SK-N-SH treated with all-trans-retinoic acid at 6 μM for 48 hours (cell line): Measurements from ENCODE around the gene TNFRSF25.
"Not testable (repeated sequence)": the region's sequence is repeated elsewhere in the genome, so short reads cannot be mapped to it uniquely, and the experiment has no call there.

Source experiments
- ATAC-seq: fragments of 200-7000 bp; cut with Tn5 transposase; 3 replicates; pipeline ENCODE4 v1.9.1; 2020; ENCODE audit warnings: mild to moderate bottlenecking, moderate library complexity
- ARNTL ChIP-seq: fragments of 450-650 bp; formaldehyde crosslinking; IDR thresholded peaks from 2 replicates; pipeline ENCODE4 v1.5.0; 2020; ENCODE audit warnings: low read depth, mild to moderate bottlenecking, moderate library complexity, borderline replicate concordance
- ESRRG ChIP-seq: fragments of 250-450 bp; sonication (Bioruptor Pico); IDR thresholded peaks from 2 replicates; pipeline ENCODE4 v1.6.1; 2021; ENCODE audit warnings: mild to moderate bottlenecking
- GLIS3 ChIP-seq: fragments of 250-450 bp; sonication (Bioruptor Pico); IDR thresholded peaks from 2 replicates; pipeline ENCODE4 v1.5.0; 2020; ENCODE audit warnings: mild to moderate bottlenecking, moderate library complexity
- ISL1 ChIP-seq: fragments of 250-450 bp; sonication (Bioruptor Pico); IDR thresholded peaks from 2 replicates; pipeline ENCODE4 v2.1.2; 2022; ENCODE audit warnings: mild to moderate bottlenecking, moderate library complexity
- PPARA ChIP-seq: fragments of 250-450 bp; sonication (Bioruptor Pico); IDR thresholded peaks from 2 replicates; pipeline ENCODE4 v1.5.0; 2020; ENCODE audit warnings: mild to moderate bottlenecking, borderline replicate concordance
- SNAI2 ChIP-seq: fragments of 250-450 bp; sonication (Bioruptor Pico); IDR thresholded peaks from 2 replicates; pipeline ENCODE4 v1.5.0; 2020; ENCODE audit warnings: mild to moderate bottlenecking, moderate library complexity
- TCF4 ChIP-seq: fragments of 250-450 bp; sonication (Bioruptor Pico); IDR thresholded peaks from 2 replicates; pipeline ENCODE4 v1.8.0; 2021; ENCODE audit warnings: mild to moderate bottlenecking, moderate library complexity, borderline replicate concordance
- ZC3H10 ChIP-seq: fragments of 250-450 bp; sonication (Bioruptor Pico); IDR thresholded peaks from 2 replicates; pipeline ENCODE4 v1.5.1; 2021; ENCODE audit warnings: mild to moderate bottlenecking, moderate library complexity
- ZFP30 ChIP-seq: fragments of 450-650 bp; formaldehyde crosslinking; IDR thresholded peaks from 2 replicates; pipeline ENCODE4 v1.5.0; 2022; ENCODE audit warnings: mild to moderate bottlenecking, moderate library complexity
- ZNF565 ChIP-seq: fragments of 450-650 bp; formaldehyde crosslinking; conservative IDR thresholded peaks from 2 replicates; pipeline ENCODE4 v1.5.0; 2020; ENCODE audit warnings: low read depth, mild to moderate bottlenecking, moderate library complexity
- ZNF70 ChIP-seq: fragments of 450-650 bp; formaldehyde crosslinking; IDR thresholded peaks from 2 replicates; pipeline ENCODE4 v1.5.0; 2020; ENCODE audit warnings: mild to moderate bottlenecking, moderate library complexity
- ZNF8 ChIP-seq: fragments of 450-650 bp; formaldehyde crosslinking; IDR thresholded peaks from 2 replicates; pipeline ENCODE4 v1.5.0; 2020; ENCODE audit warnings: mild to moderate bottlenecking, moderate library complexity
- TF ChIP-seq, protein P1 (sequence below): fragments of 250-450 bp; sonication (Bioruptor Pico); IDR thresholded peaks from 2 replicates; pipeline ENCODE4 v1.8.0; 2020; ENCODE audit warnings: mild to moderate bottlenecking, moderate library complexity, borderline replicate concordance
- TF ChIP-seq, protein P2 (sequence below): fragments of 250-450 bp; sonication (Bioruptor Pico); IDR thresholded peaks from 2 replicates; pipeline ENCODE4 v1.5.1; 2021; ENCODE audit warnings: mild to moderate bottlenecking, moderate library complexity
- TF ChIP-seq, protein P3 (sequence below): fragments of 250-450 bp; sonication (Bioruptor Pico); IDR thresholded peaks from 2 replicates; pipeline ENCODE4 v1.5.0; 2020; ENCODE audit warnings: mild to moderate bottlenecking, moderate library complexity

Gene TNFRSF25

DNA sequence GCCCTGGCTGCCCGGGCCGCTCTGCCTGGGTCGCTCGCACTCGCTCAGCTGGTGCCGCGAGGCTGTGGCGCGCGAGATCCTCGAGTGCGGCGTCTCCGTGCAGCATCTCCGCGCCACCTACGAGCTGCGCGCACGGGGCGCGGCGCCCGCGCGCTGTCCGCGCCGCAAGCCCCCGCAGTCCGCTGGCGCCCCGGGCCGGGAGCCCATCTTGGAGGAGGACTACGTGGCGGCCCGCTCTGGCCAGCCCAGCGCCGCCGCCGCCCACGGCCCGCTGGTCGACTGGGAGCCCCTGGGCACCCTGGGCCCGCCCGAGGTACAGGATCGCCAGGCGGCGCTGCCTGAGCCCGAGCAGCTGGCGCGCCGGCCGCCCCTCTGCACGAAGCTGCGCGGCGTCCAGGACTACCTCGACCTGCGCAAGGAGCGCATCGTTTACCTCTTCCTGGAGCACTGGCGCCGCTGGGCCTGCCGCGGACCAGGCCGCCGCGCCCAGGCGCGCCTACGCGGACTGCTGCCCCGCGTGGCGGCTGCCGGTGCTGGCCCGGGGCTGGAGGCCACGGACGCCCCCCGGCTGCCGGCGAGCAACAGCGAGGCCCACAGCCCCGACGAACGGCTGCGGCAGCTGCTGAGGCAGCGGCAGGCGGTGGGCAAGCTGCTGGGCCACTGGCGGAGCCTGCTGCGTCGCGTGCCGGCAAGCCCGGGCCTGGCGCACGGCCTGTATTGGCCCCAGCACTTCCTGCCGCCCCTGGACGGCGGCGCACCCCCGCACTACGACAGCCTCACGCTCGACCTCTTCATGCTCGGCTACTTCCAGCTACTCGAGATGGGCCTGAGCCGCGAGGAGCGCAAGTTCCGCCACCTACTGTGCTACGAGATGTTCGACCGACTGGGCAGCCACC is 10.9 kb downstream of the TNFRSF25 start (continued):
- no peak for TF ChIP-seq TCF4 (CRISPR knock-in tag)

DNA sequence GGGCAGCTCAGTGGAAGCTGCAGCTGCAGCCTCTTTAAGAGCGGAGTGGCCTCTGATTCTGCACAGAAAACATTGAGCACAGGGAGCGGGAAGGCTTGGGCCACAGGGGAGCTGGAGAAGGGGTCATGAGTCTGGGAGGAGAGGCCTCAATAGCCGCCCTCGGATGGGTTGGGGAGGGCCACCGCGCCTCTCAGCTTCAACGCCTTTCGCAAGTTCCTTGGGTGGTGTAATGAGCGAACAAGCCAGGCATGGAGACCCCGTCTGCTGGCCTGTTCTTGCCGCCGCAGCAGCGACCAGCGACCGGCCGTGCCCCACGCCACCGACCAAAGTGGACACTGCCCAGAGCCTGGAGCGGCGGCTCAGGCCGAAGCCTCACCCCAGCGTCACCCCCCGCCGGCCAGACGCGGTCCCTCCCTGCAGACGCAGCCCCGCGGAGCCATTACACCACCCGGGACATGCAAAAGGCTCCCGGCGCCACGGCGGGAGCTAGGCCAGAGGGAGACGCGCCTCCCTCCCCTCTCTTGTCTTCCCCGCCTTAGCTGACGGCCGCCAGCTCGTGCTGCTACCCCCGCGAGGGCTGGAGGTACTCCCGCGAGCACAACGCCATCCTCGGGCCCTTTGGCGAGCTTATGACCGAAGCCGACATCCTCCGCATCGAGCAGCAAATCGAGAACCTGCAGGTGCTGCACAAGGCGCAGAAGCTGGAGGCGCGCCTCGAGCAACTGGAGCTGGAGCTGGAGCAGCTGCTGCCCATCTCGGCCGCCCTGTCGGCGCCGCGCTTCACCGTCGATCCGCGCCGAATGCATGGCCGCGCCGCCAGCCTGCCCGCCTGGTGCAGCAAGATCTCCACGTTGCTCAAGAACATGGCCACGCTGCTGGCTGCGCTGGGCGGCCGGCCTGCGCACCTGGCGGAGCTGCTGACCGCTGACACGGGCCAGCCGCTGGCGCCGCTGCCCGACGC is 11.8 kb downstream of the TNFRSF25 start:
- not testable (repeated sequence) for ATAC-seq

DNA sequence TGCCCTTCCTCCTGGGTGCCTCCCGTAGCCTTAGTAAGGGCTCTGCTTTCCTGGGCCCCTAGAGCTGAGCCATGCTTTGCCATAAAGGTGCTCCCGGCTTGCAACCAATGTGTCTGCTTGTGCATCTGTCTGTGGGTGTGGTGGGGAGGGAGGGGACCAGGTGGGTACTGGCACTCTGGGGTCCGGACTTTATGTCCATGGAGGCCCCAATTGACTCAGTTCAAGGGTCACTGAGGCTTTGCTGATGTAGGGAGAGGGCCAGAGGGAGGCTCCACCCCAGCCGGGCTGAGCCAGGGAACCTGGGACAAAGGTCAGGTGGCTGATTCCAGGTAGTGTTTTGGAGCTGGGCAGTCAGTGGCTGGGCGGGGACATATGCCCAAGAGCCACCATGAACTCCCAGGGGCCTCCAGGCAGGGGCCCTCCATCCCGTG is 15.0 kb downstream of the TNFRSF25 start:
- TF ChIP-seq ARNTL, result no peak
- TF ChIP-seq ZC3H10, result no peak
- no peak for TF ChIP-seq TCF4 (CRISPR knock-in tag)
- TF ChIP-seq ZFP30, result no peak
- TF ChIP-seq ZNF70, result no peak
- no peak for TF ChIP-seq PPARA (CRISPR knock-in tag)
- TF ChIP-seq, protein P1, sequence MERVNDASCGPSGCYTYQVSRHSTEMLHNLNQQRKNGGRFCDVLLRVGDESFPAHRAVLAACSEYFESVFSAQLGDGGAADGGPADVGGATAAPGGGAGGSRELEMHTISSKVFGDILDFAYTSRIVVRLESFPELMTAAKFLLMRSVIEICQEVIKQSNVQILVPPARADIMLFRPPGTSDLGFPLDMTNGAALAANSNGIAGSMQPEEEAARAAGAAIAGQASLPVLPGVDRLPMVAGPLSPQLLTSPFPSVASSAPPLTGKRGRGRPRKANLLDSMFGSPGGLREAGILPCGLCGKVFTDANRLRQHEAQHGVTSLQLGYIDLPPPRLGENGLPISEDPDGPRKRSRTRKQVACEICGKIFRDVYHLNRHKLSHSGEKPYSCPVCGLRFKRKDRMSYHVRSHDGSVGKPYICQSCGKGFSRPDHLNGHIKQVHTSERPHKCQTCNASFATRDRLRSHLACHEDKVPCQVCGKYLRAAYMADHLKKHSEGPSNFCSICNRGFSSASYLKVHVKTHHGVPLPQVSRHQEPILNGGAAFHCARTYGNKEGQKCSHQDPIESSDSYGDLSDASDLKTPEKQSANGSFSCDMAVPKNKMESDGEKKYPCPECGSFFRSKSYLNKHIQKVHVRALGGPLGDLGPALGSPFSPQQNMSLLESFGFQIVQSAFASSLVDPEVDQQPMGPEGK (CRISPR knock-in tag), result no peak
- ATAC-seq, result no peak

DNA sequence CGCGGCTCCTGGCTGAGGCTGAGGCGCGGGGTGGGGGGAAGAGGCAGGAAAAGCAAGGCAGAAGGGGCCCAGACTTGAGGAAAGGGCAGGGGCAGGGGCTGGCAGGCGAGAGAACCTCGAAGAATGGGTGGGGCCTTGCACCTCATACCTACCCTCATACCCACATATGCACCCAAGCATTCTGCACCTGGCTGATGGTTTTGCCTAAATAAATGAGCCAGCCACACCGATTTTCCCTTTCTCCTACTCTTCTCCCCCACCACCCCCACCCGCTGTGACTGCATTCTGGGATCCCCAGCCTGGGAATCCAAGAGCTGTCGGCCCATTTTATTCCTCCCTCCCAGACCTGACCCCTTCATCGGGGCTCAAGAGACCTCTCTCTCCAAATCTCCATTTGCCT is 15.5 kb downstream of the TNFRSF25 start:
- ATAC-seq, result not testable (repeated sequence)

DNA sequence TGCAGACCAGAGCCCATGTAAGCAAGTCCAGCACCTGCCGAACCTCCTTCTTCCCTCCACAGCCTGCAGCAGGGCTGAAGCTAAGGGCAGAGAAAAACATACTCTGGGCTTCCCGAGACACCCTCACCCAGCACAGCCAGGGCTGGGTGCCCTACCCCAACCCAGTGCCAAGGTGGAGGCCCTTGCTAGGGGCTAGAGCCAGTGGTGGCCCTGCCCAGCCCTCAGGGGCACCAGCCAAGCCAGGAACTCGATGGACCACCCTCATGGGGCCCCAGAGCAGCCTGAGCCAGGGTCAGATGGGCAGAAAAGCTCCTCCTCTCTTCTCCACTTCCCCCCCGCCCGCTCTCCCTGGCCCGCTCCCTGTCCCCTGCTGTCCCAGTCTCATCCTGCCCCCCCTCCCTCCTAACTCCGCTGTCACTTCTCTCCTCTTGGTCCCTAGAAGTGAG is 15.9 kb downstream of the TNFRSF25 start:
- ATAC-seq, result no peak
- TF ChIP-seq ARNTL (no peak), GLIS3 (CRISPR knock-in tag) (no peak), SNAI2 (no peak), ESRRG (CRISPR knock-in tag) (no peak), ZNF8 (CRISPR knock-in tag) (no peak), ISL1 (no peak), TCF4 (CRISPR knock-in tag) (no peak)
- TF ChIP-seq, protein P2, sequence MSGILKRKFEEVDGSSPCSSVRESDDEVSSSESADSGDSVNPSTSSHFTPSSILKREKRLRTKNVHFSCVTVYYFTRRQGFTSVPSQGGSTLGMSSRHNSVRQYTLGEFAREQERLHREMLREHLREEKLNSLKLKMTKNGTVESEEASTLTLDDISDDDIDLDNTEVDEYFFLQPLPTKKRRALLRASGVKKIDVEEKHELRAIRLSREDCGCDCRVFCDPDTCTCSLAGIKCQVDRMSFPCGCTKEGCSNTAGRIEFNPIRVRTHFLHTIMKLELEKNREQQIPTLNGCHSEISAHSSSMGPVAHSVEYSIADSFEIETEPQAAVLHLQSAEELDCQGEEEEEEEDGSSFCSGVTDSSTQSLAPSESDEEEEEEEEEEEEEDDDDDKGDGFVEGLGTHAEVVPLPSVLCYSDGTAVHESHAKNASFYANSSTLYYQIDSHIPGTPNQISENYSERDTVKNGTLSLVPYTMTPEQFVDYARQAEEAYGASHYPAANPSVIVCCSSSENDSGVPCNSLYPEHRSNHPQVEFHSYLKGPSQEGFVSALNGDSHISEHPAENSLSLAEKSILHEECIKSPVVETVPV (CRISPR knock-in tag), result no peak
- TF ChIP-seq, all 23 proteins: peak for 0

DNA sequence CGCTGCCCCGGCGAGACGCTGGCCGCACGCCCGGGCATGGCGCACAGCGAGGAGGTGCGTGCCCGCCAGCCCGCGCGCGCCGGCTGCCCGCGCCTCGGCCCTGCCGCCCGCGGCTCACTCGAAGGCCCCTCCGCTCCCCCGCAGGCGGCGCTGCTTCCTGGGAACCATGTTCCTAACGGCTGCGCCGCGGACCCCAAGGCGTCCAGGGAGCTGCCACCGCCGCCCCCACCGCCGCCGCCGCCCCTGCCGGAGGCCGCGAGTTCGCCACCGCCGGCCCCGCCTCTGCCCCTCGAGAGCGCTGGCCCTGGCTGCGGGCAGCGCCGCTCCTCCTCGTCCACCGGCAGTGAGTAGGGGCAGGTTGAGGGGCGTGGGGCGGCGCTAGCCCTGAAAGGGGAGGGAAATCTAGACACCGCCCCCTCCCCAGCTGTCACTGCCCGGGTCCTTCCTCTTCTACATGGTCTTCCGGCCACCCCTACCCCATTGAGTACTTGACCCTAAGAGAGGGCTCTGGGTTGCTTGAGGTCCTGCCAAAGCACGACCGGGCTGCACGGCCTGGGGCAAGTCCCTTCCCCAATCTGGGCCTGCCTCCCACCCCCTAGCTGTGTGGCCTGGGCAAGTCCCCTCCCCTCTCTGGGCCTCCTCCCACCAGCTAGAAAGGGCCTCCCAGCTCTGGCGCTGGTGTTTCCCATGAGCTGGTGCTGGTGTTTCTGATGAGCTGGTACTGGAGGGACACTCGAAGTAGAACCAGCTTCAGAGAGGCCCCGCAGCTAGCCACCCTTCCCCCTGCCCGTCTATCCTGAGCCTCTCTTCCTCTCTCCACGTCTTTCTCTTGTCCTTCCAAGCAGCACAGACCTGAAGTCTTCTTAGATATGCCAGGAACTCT is 17.0 kb downstream of the TNFRSF25 start:
- peak; percentile 29 for ATAC-seq
- TF ChIP-seq ZFP30 (no peak), ZNF8 (CRISPR knock-in tag) (no peak), ISL1 (no peak), TCF4 (CRISPR knock-in tag) (no peak), ZNF565 (CRISPR knock-in tag) (no peak), SNAI2 (no peak), ZC3H10 (no peak)
- TF ChIP-seq, protein P2 (CRISPR knock-in tag), result no peak
- TF ChIP-seq, protein P3, sequence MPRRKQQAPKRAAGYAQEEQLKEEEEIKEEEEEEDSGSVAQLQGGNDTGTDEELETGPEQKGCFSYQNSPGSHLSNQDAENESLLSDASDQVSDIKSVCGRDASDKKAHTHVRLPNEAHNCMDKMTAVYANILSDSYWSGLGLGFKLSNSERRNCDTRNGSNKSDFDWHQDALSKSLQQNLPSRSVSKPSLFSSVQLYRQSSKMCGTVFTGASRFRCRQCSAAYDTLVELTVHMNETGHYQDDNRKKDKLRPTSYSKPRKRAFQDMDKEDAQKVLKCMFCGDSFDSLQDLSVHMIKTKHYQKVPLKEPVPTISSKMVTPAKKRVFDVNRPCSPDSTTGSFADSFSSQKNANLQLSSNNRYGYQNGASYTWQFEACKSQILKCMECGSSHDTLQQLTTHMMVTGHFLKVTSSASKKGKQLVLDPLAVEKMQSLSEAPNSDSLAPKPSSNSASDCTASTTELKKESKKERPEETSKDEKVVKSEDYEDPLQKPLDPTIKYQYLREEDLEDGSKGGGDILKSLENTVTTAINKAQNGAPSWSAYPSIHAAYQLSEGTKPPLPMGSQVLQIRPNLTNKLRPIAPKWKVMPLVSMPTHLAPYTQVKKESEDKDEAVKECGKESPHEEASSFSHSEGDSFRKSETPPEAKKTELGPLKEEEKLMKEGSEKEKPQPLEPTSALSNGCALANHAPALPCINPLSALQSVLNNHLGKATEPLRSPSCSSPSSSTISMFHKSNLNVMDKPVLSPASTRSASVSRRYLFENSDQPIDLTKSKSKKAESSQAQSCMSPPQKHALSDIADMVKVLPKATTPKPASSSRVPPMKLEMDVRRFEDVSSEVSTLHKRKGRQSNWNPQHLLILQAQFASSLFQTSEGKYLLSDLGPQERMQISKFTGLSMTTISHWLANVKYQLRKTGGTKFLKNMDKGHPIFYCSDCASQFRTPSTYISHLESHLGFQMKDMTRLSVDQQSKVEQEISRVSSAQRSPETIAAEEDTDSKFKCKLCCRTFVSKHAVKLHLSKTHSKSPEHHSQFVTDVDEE (CRISPR knock-in tag), result no peak
- TF ChIP-seq, protein P1 (CRISPR knock-in tag), result no peak
